Tibial nerve (tissue), 4 donors: Measurements from ENCODE around the gene DYRK4.

Experiments
- CTCF ChIP-seq, 5 experiments: fragments of 200-600 bp in 3 of 5; fragments of 450-650 bp in 2 of 5; sonication (generic) in 3 of 5; IDR thresholded peaks; one replicate each; pipeline ENCODE4 v1.5.1; 2016 to 2019; ENCODE audit warnings: antibody characterized with exemption in 5 of 5, mild to moderate bottlenecking in 3 of 5, moderate library complexity in 2 of 5
- EP300 ChIP-seq, 2 donors: sonication (generic); formaldehyde crosslinking; IDR thresholded peaks; one replicate each; pipeline ENCODE4 v1.6.1; 2017; ENCODE audit warnings: antibody characterized with exemption in 2 of 2, mild to moderate bottlenecking in 1 of 2
- POLR2A ChIP-seq, 2 donors: fragments of 450-650 bp; IDR thresholded peaks; one replicate each; pipeline ENCODE4 v1.6.1; 2017; ENCODE audit warnings: antibody characterized with exemption in 2 of 2, mild to moderate bottlenecking in 2 of 2, moderate library complexity in 2 of 2

- no peak for TF ChIP-seq CTCF (IDR thresholded peaks at IDR 0.05)
- TF ChIP-seq EP300 (IDR thresholded peaks at IDR 0.05), result no peak
- no peak for TF ChIP-seq POLR2A (IDR thresholded peaks at IDR 0.05)
Measured at GRCh38 chr12:4540638-4541037, 21.4 kb upstream of the DYRK4 start.
